Right ventricle myocardium inferior (tissue), 1 donor: ENCODE results near the gene HUNK. TPM values are rescaled to one million over a fixed set of nuclear protein-coding genes. Genes with fewer than 3 reads are reported as not detected.
"Not testable (repeated sequence)": the region's sequence is repeated elsewhere in the genome, so short reads cannot be mapped to it uniquely, and the experiment has no call there.

ENCODE experiments used
- ATAC-seq: fragments of 200-7000 bp; cut with Tn5 transposase; one replicate; pipeline ENCODE4 v1.9.1; 2020; ENCODE audit warnings: mild to moderate bottlenecking, moderate library complexity
- DNase-seq: peaks from one replicate; pipeline ENCODE4 v3.0.0; 2021; ENCODE audit errors: missing footprints
- intact Hi-C: fragments of 100-400 bp; cut with DNase I; formaldehyde crosslinking; loops from one replicate; pipeline ENCODE4 v1.11.0; 2022
- long read RNA-seq: library from polyadenylated mRNA; unstranded; transcript quantifications from one replicate; pipeline ENCODE4 v2.0.0, GENCODE V29; 2021
- total RNA-seq: library from RNA; stranded (reverse); fragmentation: NEBNext Ultra II Directional; extraction: Animal tissue kit (Norgen Biotek cat#: 25700); gene quantifications from one replicate; pipeline ENCODE4 v1.2.1, GENCODE V29; 2021
- donor health status: DM: no; HTN: yes; CAD: no; lungs with severe emphysema.

The HUNK gene
- total RNA-seq, result 0.08 TPM
- long read RNA-seq, result 0 reads

- DNase-seq, result no peak
- peak; percentile 62 for ATAC-seq
- intact Hi-C loops, result no loop called here
Observed at GRCh38 chr21:31872452-31873274, at the start of gene HUNK. TSS of gene HUNK (plus strand) at chr21:31873020. CDS start at chr21:31873675, 655 bp downstream.

GRCh38 chr21:31829736-31830472 is 42.9 kb upstream of the HUNK start:
- no peak for DNase-seq
- no peak for ATAC-seq
- intact Hi-C loops, result no loop called here

GRCh38 chr21:31830701-31831100 is 42.1 kb upstream of the HUNK start:
- DNase-seq (no peak), ATAC-seq (no peak)
- intact Hi-C loops, result no loop called here

- intact Hi-C loops, result no loop called here
- DNase-seq, result no peak
- ATAC-seq, result no peak
Observed at GRCh38 chr21:31837041-31837440, 35.8 kb upstream of the HUNK start.

- DNase-seq (no peak), ATAC-seq (no peak)
Observed at GRCh38 chr21:31837618-31838390, 35.0 kb upstream of the HUNK start.

GRCh38 chr21:31838586-31839355 is 34.0 kb upstream of the HUNK start:
- DNase-seq, result no peak
- ATAC-seq, result no peak
- intact Hi-C loops, result no loop called here

More at GRCh38 chr21:31837618-31838390, 35.0 kb upstream of the HUNK start:
- intact Hi-C loops, result no loop called here

- ATAC-seq, result no peak
- no peak for DNase-seq
- intact Hi-C loops, result no loop called here
Observed at GRCh38 chr21:31844206-31844605, 28.6 kb upstream of the HUNK start.

GRCh38 chr21:31845151-31845729 is 27.6 kb upstream of the HUNK start:
- no peak for ATAC-seq
- intact Hi-C loops, result no loop called here
- DNase-seq, result no peak

GRCh38 chr21:31846690-31847089 is 26.1 kb upstream of the HUNK start:
- ATAC-seq (peak; percentile 80), DNase-seq (no peak)
- intact Hi-C loops, result no loop called here

GRCh38 chr21:31847761-31848160 is 25.1 kb upstream of the HUNK start:
- DNase-seq, result no peak
- no peak for ATAC-seq
- intact Hi-C loops, result no loop called here

- ATAC-seq (peak; percentile 41), DNase-seq (no peak)
- intact Hi-C loops, result no loop called here
Observed at GRCh38 chr21:31848326-31848985, 24.4 kb upstream of the HUNK start.

- ATAC-seq, result no peak
- intact Hi-C loops, result no loop called here
- DNase-seq, result no peak
Observed at GRCh38 chr21:31850886-31851285, 21.9 kb upstream of the HUNK start.

GRCh38 chr21:31855180-31855579 is 17.6 kb upstream of the HUNK start:
- ATAC-seq (no peak), DNase-seq (no peak)
- intact Hi-C loops, result no loop called here

- ATAC-seq (no peak), DNase-seq (no peak)
- intact Hi-C loops, result no loop called here
Observed at GRCh38 chr21:31857096-31857495, 15.7 kb upstream of the HUNK start.

GRCh38 chr21:31857631-31858030 is 15.2 kb upstream of the HUNK start:
- ATAC-seq, DNase-seq, intact Hi-C loops: not testable (repeated sequence)

- no peak for DNase-seq
Observed at GRCh38 chr21:31860851-31861250, 12.0 kb upstream of the HUNK start.

GRCh38 chr21:31862078-31862477 is 10.7 kb upstream of the HUNK start:
- ATAC-seq, result no peak
- no peak for DNase-seq
- intact Hi-C loops, result no loop called here

More at GRCh38 chr21:31860851-31861250, 12.0 kb upstream of the HUNK start:
- no peak for ATAC-seq
- intact Hi-C loops, result no loop called here
